Pulmonary artery endothelial cell (primary cell): Measurements from ENCODE around the gene MYCBP2. TPM values are rescaled to one million over a fixed set of nuclear protein-coding genes. Genes with fewer than 3 reads are reported as not detected.
"Not testable (repeated sequence)": the region's sequence is repeated elsewhere in the genome, so short reads cannot be mapped to it uniquely, and the experiment has no call there.

Experiments
- DNase-seq: peaks from one replicate; pipeline ENCODE4 v3.0.0-alpha.2; 2011; ENCODE audit warnings: low read depth, low spot score
- total RNA-seq: library from RNA; depleted of rRNA; stranded (reverse); fragments of >200 nt; gene quantifications from 2 replicates; pipeline ENCODE4 v1.2.3, GENCODE V29; 2014

Gene MYCBP2
- total RNA-seq, 1 donor from 2014 or later = 73.4 TPM

- DNase-seq = no peak
Observed at GRCh38 chr13:77338961-77339401, 12.1 kb upstream of the MYCBP2 start.

GRCh38 chr13:77338329-77338728 lies 11.4 kb upstream of the MYCBP2 start:
- no peak for DNase-seq

- DNase-seq = no peak
Observed at GRCh38 chr13:77337159-77337558, 10.3 kb upstream of the MYCBP2 start.

GRCh38 chr13:77335543-77335942 lies 8.6 kb upstream of the MYCBP2 start:
- no peak for DNase-seq

GRCh38 chr13:77333594-77333993 lies 6.7 kb upstream of the MYCBP2 start:
- no peak for DNase-seq

GRCh38 chr13:77331421-77331820 lies 4.5 kb upstream of the MYCBP2 start:
- no peak for DNase-seq

GRCh38 chr13:77329911-77330584 lies 3.2 kb upstream of the MYCBP2 start:
- no peak for DNase-seq

GRCh38 chr13:77329133-77329910 lies 2.4 kb upstream of the MYCBP2 start:
- peak; percentile 88 for DNase-seq

- no peak for DNase-seq
Observed at GRCh38 chr13:77328819-77329132, 1.9 kb upstream of the MYCBP2 start.

GRCh38 chr13:77325371-77325980 lies 1.4 kb downstream of the MYCBP2 start:
- DNase-seq = no peak

GRCh38 chr13:77323858-77324257 lies 3.0 kb downstream of the MYCBP2 start:
- no peak for DNase-seq

- DNase-seq = no peak
Observed at GRCh38 chr13:77319536-77319935, 7.4 kb downstream of the MYCBP2 start.

- no peak for DNase-seq
Observed at GRCh38 chr13:77318741-77319140, 8.2 kb downstream of the MYCBP2 start.

GRCh38 chr13:77316430-77316829 lies 10.5 kb downstream of the MYCBP2 start:
- peak; percentile 77 for DNase-seq

GRCh38 chr13:77315509-77315908 lies 11.4 kb downstream of the MYCBP2 start:
- not testable (repeated sequence) for DNase-seq

- no peak for DNase-seq
Observed at GRCh38 chr13:77313923-77314322, 13.0 kb downstream of the MYCBP2 start.

- DNase-seq = no peak
Observed at GRCh38 chr13:77312311-77312710, 14.6 kb downstream of the MYCBP2 start.

- no peak for DNase-seq
Observed at GRCh38 chr13:77310579-77311279, 16.2 kb downstream of the MYCBP2 start.

GRCh38 chr13:77310161-77310560 lies 16.7 kb downstream of the MYCBP2 start:
- DNase-seq = no peak

- DNase-seq = no peak
Observed at GRCh38 chr13:77309254-77309653, 17.6 kb downstream of the MYCBP2 start.

- no peak for DNase-seq
Observed at GRCh38 chr13:77306458-77306857, 20.4 kb downstream of the MYCBP2 start.

- peak; percentile 62 for DNase-seq
Observed at GRCh38 chr13:77305266-77305665, 21.6 kb downstream of the MYCBP2 start.
